Heart left ventricle (tissue), 16 donors: ENCODE measurements around the gene DDX42. TPM values are rescaled to one million over a fixed set of nuclear protein-coding genes. Genes with fewer than 3 reads are reported as not detected.

ENCODE experiments used
- ATAC-seq, 4 donors: fragments of 200-7000 bp; cut with Tn5 transposase; one replicate each; pipeline ENCODE4 v1.9.1; 2020 to 2022; ENCODE audit warnings: moderate library complexity in 4 of 4, mild to moderate bottlenecking in 3 of 4, moderate number of reproducible peaks in 1 of 4
- DNase-seq, 5 donors: peaks; one replicate each; pipeline ENCODE4 v3.0.0-alpha.2; 2020
- H3K27ac ChIP-seq, 12 donors: fragments of 200-600 bp; sonication (generic) in 4 of 12; one replicate each; pipeline versions ENCODE4 v1.5.0 to v1.8.0; 2016 to 2022; ENCODE audit warnings: mild to moderate bottlenecking in 2 of 12
- H3K27me3 ChIP-seq, 9 donors: fragments of 200-600 bp; sonication (generic) in 2 of 9; one replicate each; pipeline versions ENCODE4 v1.5.1 to v1.8.0; 2016 to 2022; ENCODE audit warnings: mild to moderate bottlenecking in 3 of 9
- H3K36me3 ChIP-seq, 9 donors: fragments of 200-600 bp; sonication (generic) in 2 of 9; one replicate each; pipeline versions ENCODE4 v1.5.0 to v1.8.0; 2018 to 2022; ENCODE audit warnings: mild to moderate bottlenecking in 2 of 9
- H3K4me1 ChIP-seq, 12 donors: fragments of 200-600 bp; sonication (generic) in 4 of 12; one replicate each; pipeline versions ENCODE4 v1.5.0 to v1.8.0; 2016 to 2022; ENCODE audit warnings: mild to moderate bottlenecking in 3 of 12
- H3K4me3 ChIP-seq, 12 donors: fragments of 200-600 bp; sonication (generic) in 4 of 12; one replicate each; pipeline versions ENCODE4 v1.5.0 to v1.8.0; 2017 to 2022; ENCODE audit warnings: mild to moderate bottlenecking in 9 of 12, moderate library complexity in 4 of 12
- H3K9me3 ChIP-seq, 12 donors: fragments of 200-600 bp; sonication (generic) in 4 of 12; one replicate each; pipeline versions ENCODE4 v1.5.0 to v1.8.0; 2016 to 2022; ENCODE audit warnings: mild to moderate bottlenecking in 1 of 12
- CTCF ChIP-seq, 12 donors: fragments of 200-600 bp; sonication (generic) in 4 of 12; IDR thresholded peaks; one replicate each; pipeline versions ENCODE4 v1.5.0 to v1.8.0; 2018 to 2022; ENCODE audit warnings: antibody characterized with exemption in 12 of 12, mild to moderate bottlenecking in 5 of 12
- POLR2A ChIP-seq, 2 donors: fragments of 450-650 bp; IDR thresholded peaks; one replicate each; pipeline ENCODE4 v1.6.1; 2017; ENCODE audit warnings: antibody characterized with exemption in 2 of 2, mild to moderate bottlenecking in 2 of 2, moderate library complexity in 2 of 2
- WGBS, 4 donors: extraction: QIAGEN DNeasy Blood & Tissue Kit in 2 of 4; methylation state at CpG; one replicate each; pipeline versions ENCODE4 v1.1.5 to v1.1.7; 2013 to 2018; 5-methylcytosine and 5-hydroxymethylcytosine counted together
- intact Hi-C, 10 donors: fragments of 100-400 bp; cut with DNase I; formaldehyde crosslinking; loops; one replicate each; pipeline versions ENCODE4 v1.11.1 to v1.14.2; 2022
- polyA plus RNA-seq, 2 donors: library from polyadenylated mRNA; stranded (reverse); fragments of 200-250 nt; gene quantifications; one replicate each; pipeline ENCODE4 v1.2.3, GENCODE V29; 2013
- total RNA-seq, 9 donors: library from RNA; depleted of rRNA in 2 of 9; stranded (reverse); fragments of >200 nt in 2 of 9; fragmentation: NEBNext Ultra II Directional in 3 of 9; extraction: Animal tissue kit (Norgen Biotek cat#: 25700) in 3 of 9; gene quantifications; one replicate each; pipeline versions ENCODE4 v1.1.0 to v1.2.4, GENCODE V29; 2016 to 2023
- donor health status: ischemic (EF 13 %, LVEDD 7.1; RV severe dilation, severe dysfunction).
- donor health status: healthy with polysubstance abuse.
- donor health status: DM: no; HTN: yes; CAD: no.
- donor health status: DM: no; HTN: no; CAD: no.
- donor health status: ischemic (EF 25% LVEDD 6.9; RV normal size, moderate dysfunction).
- donor health status: ischemic (EF 25% LVEDD 5.7; RV mildly dilated, moderate dysfunction).
- donor health status: healthy.
- donor health status: DM: yes; HTN: yes; CAD: no.
- donor health status: ischemic (EF 35%, LVEDD 5.7; RV mildly dilated, moderate dysfunction).
- donor health status: nonischemic (EF 11% LVEDD 7.7; RV severe dilation, severe dysfunction).
- donor health status: DM: yes; HTN: yes; CAD: no.
- donor health status: PGD.
- donor health status: ischemic (EF 29% LVEDD 5.4; RV normal size, mild dysfunction).
- donor health status: nonischemic (EF 23%, LVEDD 6.1; RV moderate dilation, normal function).

DDX42 gene
- total and polyA plus RNA-seq, 11 donors = 30.1 to 75.0 (median 56.8) TPM

DNA sequence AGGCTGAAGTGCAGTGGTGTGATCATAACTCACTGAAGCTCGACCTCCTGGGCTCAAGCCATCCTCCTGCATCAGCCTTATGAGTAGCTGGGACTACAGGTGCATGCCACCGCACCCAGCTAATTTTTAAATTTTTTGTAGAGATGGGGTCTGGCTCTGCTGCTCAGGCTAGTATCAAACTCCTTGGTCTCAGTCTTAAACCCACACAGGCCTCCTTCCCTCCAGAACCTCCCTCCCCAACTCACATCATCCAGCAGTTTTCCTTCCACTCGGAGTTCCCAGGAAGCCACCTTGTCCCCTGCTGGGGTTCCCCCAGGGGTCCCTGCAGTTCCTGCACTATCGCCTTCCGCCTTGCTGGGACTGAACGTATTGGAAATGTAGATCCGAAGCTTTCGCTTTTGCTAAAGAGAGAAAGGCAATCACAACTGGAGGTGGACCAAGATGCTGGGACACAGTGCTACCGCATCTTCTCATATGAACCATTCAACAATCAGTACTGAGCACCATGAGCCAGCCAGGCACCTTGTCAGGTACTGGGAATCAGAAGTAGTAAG, 61.3 kb downstream of the DDX42 start:
- no peak for ATAC-seq
- Histone ChIP-seq H3K27ac (peak overlapping the region in 1 of 12 donors; percentile 24), H3K36me3 (peaks cover 0 to 73% (median 72%) of the 10 kb centered on the region in 9 donors), H3K27me3 (no peaks in the 10 kb centered on the region), H3K9me3 (no peaks in the 10 kb centered on the region), H3K4me3 (no peak overlapping the region), H3K4me1 (peaks cover 11 to 51% (median 33%) of the 10 kb centered on the region in 12 donors)
- DNase-seq = no peak
- intact Hi-C loops = no loop called here
- TF ChIP-seq POLR2A (IDR thresholded peaks at IDR 0.05) (no peak), CTCF (IDR thresholded peaks at IDR 0.05) (peak in 2 of 12 donors; percentile 1 to 3)
- 87 to 91% (median 89%) methylated on average over 9 of the region's 9 CpGs for WGBS, 4 donors

- intact Hi-C loops = no loop called here
- Histone ChIP-seq H3K27me3 (no peaks in the 10 kb centered on the region), H3K4me1 (peaks cover 21 to 57% (median 48%) of the 10 kb centered on the region in 12 donors), H3K9me3 (no peaks in the 10 kb centered on the region), H3K36me3 (peaks cover 0 to 57% (median 57%) of the 10 kb centered on the region in 9 donors), H3K4me3 (no peak overlapping the region), H3K27ac (peak overlapping the region in 5 of 12 donors; percentile 79 to 98 (median 94))
- WGBS, 4 donors = 94 to 96% (median 95%) methylated on average over 7 of the region's 7 CpGs
- ATAC-seq = no peak
- DNase-seq = no peak
- TF ChIP-seq POLR2A (IDR thresholded peaks at IDR 0.05) (no peak), CTCF (IDR thresholded peaks at IDR 0.05) (no peak)
Observed at GRCh38 chr17:63836811-63837210, 62.8 kb downstream of the DDX42 start.

DNA sequence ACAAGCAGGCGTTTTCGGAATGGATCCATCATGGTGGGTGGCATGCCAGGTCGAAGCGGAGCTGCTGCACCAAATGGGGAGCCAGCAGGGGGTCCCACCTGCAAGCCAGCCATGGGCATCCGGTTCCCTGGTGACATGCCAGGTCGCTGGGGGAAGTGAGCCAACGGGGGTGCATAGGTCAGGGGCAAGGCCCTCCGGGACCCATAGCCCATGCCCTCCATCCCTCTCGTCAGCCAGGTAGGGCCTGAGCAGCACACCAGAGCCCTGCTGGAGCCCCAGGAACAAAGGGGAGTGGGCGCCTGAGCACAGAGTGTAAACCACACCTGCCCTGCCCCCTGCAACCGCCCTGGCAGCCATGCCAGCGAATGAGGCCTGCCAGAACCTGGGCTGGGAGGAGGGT, 63.5 kb downstream of the DDX42 start:
- Histone ChIP-seq H3K4me1 (peaks cover 21 to 57% (median 48%) of the 10 kb centered on the region in 12 donors), H3K27me3 (no peaks in the 10 kb centered on the region), H3K27ac (peak overlapping the region in 11 of 12 donors; percentile 61 to 98 (median 90)), H3K9me3 (no peaks in the 10 kb centered on the region), H3K4me3 (no peak overlapping the region), H3K36me3 (peaks cover 0 to 51% (median 50%) of the 10 kb centered on the region in 9 donors)
- intact Hi-C loops = no loop called here
- DNase-seq (no peak), ATAC-seq (no peak)
- TF ChIP-seq POLR2A (IDR thresholded peaks at IDR 0.05) = no peak
- no peak for TF ChIP-seq CTCF (IDR thresholded peaks at IDR 0.05)
- 86 to 96% (median 92%) methylated on average over 6 to 12 of the region's 12 CpGs for WGBS, 4 donors

- Histone ChIP-seq H3K27ac (peak overlapping the region; percentile 61 to 98 (median 91)), H3K9me3 (no peaks in the 10 kb centered on the region), H3K27me3 (no peaks in the 10 kb centered on the region), H3K4me3 (peak overlapping the region in 2 of 12 donors; percentile 6 to 9), H3K36me3 (peaks cover 0 to 45% (median 44%) of the 10 kb centered on the region in 9 donors), H3K4me1 (peaks cover 21 to 58% (median 48%) of the 10 kb centered on the region in 12 donors)
- no peak for TF ChIP-seq CTCF (IDR thresholded peaks at IDR 0.05)
- TF ChIP-seq POLR2A (IDR thresholded peaks at IDR 0.05) = no peak
- ATAC-seq = no peak
- DNase-seq = no peak
- intact Hi-C loops = no loop called here
- 74 to 87% (median 78%) methylated on average over 5 of the region's 5 CpGs for WGBS, 4 donors
Observed at GRCh38 chr17:63837962-63838600, 64.1 kb downstream of the DDX42 start.
